OCI-LY3 (cell line): ENCODE results near the gene FOXK2.

Experiments used
- H2AFZ ChIP-seq: fragments of 200-600, 300-600 bp; shearing (Covaris generic); 2 replicates; pipeline ENCODE4 v1.6.0; 2014; ENCODE audit warnings: antibody characterized with exemption, low read depth, low read length
- H3K27ac ChIP-seq: fragments of 200-600, 300-600 bp; sonication (generic); 2 replicates; pipeline ENCODE4 v1.5.1; 2014; ENCODE audit warnings: mild to moderate bottlenecking, low read length, moderate library complexity, mixed read lengths
- H3K27me3 ChIP-seq: fragments of 200-600, 300-600 bp; sonication (generic); 2 replicates; pipeline ENCODE4 v1.6.1; 2014; ENCODE audit warnings: low read depth, low read length, mixed read lengths
- H3K36me3 ChIP-seq: fragments of 200-600, 300-600 bp; sonication (generic); replicated peaks from 2 replicates; pipeline ENCODE3; 2014; ENCODE audit warnings: low read depth, low read length, mixed read lengths
- H3K4me1 ChIP-seq: fragments of 300-600, 200-600 bp; sonication (generic); 2 replicates; pipeline ENCODE4 v1.6.1; 2014; ENCODE audit warnings: low read length, mixed read lengths
- H3K4me2 ChIP-seq: fragments of 200-600, 300-600 bp; sonication (generic); 2 replicates; pipeline ENCODE4 v1.6.1; 2014; ENCODE audit warnings: low read length, mixed read lengths
- H3K4me3 ChIP-seq: fragments of 300-600, 200-600 bp; sonication (generic); 2 replicates; pipeline ENCODE4 v1.5.1; 2014; ENCODE audit warnings: antibody characterized with exemption, mild to moderate bottlenecking, low read length, moderate library complexity
- H3K79me2 ChIP-seq: fragments of 300-600, 200-600 bp; shearing (Covaris generic); 2 replicates; pipeline ENCODE4 v1.6.1; 2014; ENCODE audit warnings: mild to moderate bottlenecking, low read length, mixed read lengths
- H3K9ac ChIP-seq: fragments of 300-600, 200-600 bp; shearing (Covaris generic); 2 replicates; pipeline ENCODE4 v1.6.0; 2014; ENCODE audit warnings: mild to moderate bottlenecking, low read length, moderate library complexity
- H3K9me3 ChIP-seq: fragments of 200-600, 300-600 bp; shearing (Covaris generic); 2 replicates; pipeline ENCODE4 v1.6.1; 2014; ENCODE audit warnings: low read length, mixed read lengths; ENCODE audit not compliant: insufficient read depth
- H4K20me1 ChIP-seq: fragments of 200-600, 300-600 bp; sonication (generic); 2 replicates; pipeline ENCODE4 v1.6.1; 2016; ENCODE audit warnings: low read length, mixed read lengths; ENCODE audit not compliant: insufficient read depth
- EZH2phosphoT487 ChIP-seq: fragments of 200-600 bp; shearing (Covaris generic); IDR thresholded peaks from 2 replicates; pipeline ENCODE4 v1.6.1; 2018; ENCODE audit warnings: antibody characterized with exemption, mixed run types, low read depth
- TF ChIP-seq, protein P1 (sequence below): fragments of 200-600, 300-600 bp; sonication (generic); IDR thresholded peaks from 2 replicates; pipeline ENCODE4 v1.5.1; 2014; ENCODE audit warnings: antibody characterized with exemption, low read length, low read depth

The FOXK2 gene

DNA sequence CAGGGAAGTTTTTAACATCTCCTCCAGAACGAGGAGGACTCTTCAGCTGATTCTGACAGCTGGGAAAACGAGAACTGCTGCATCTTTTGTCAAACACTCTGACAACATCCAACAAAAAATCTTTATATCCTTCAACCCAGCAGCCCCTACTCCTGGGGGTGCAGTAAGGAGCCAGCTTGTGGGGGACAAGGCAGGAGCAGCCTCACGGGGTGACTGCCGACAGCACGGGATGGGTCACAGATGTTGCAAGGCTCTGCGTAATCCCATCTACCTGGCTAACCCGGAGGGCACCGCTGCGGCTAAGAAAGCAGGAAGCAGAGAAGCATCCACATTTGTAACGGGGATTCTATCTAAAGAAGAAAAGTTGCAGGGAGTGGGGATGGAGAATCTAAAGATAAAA, 100.1 kb downstream of the FOXK2 start:
- no peaks in the 10 kb centered on the region for H4K20me1 ChIP-seq
- no peak overlapping the region for H3K9ac ChIP-seq
- H3K36me3 ChIP-seq, result peaks cover 36% of the 10 kb centered on the region
- TF ChIP-seq EZH2phosphoT487, result no peak
- TF ChIP-seq, protein P1, sequence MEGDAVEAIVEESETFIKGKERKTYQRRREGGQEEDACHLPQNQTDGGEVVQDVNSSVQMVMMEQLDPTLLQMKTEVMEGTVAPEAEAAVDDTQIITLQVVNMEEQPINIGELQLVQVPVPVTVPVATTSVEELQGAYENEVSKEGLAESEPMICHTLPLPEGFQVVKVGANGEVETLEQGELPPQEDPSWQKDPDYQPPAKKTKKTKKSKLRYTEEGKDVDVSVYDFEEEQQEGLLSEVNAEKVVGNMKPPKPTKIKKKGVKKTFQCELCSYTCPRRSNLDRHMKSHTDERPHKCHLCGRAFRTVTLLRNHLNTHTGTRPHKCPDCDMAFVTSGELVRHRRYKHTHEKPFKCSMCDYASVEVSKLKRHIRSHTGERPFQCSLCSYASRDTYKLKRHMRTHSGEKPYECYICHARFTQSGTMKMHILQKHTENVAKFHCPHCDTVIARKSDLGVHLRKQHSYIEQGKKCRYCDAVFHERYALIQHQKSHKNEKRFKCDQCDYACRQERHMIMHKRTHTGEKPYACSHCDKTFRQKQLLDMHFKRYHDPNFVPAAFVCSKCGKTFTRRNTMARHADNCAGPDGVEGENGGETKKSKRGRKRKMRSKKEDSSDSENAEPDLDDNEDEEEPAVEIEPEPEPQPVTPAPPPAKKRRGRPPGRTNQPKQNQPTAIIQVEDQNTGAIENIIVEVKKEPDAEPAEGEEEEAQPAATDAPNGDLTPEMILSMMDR, result no peak
- no peaks in the 10 kb centered on the region for H3K27me3 ChIP-seq
- no peak overlapping the region for H2AFZ ChIP-seq
- no peaks in the 10 kb centered on the region for H3K79me2 ChIP-seq
- H3K9me3 ChIP-seq, result no peaks in the 10 kb centered on the region
- no peak overlapping the region for H3K27ac ChIP-seq
- H3K4me2 ChIP-seq, result no peak overlapping the region
- H3K4me1 ChIP-seq, result no peaks in the 10 kb centered on the region
- no peak overlapping the region for H3K4me3 ChIP-seq

DNA sequence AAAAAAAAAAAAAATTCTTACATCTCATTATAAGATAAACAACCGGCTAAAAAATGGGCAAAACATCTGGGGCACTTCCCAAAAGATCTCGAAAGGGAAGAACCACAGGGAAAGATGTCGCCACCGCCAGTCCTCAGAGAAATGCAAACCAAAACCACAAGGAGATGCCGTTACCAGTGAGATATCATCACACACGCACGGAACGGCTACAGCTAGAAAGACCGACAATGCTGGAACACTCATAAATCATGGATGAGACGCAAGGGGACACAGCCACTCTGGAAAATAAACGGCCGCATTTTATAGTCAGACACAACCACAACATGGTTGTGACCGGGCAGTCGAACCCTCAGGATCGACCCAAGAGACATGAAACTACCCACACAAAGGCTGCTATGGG, 104.2 kb downstream of the FOXK2 start:
- Histone ChIP-seq H3K27me3 (no peaks in the 10 kb centered on the region), H3K9ac (no peak overlapping the region), H2AFZ (no peak overlapping the region), H3K4me1 (peaks cover 7% of the 10 kb centered on the region; the same call in 1 of the 2 replicates), H3K4me3 (no peak overlapping the region), H3K9me3 (no peaks in the 10 kb centered on the region), H4K20me1 (peaks cover 6% of the 10 kb centered on the region; the same call in 1 of the 2 replicates), H3K4me2 (no peak overlapping the region), H3K79me2 (no peaks in the 10 kb centered on the region; the same call in 1 of the 2 replicates), H3K36me3 (peaks cover 49% of the 10 kb centered on the region), H3K27ac (no peak overlapping the region)
- TF ChIP-seq EZH2phosphoT487, result no peak
- TF ChIP-seq, protein P1, result no peak

DNA sequence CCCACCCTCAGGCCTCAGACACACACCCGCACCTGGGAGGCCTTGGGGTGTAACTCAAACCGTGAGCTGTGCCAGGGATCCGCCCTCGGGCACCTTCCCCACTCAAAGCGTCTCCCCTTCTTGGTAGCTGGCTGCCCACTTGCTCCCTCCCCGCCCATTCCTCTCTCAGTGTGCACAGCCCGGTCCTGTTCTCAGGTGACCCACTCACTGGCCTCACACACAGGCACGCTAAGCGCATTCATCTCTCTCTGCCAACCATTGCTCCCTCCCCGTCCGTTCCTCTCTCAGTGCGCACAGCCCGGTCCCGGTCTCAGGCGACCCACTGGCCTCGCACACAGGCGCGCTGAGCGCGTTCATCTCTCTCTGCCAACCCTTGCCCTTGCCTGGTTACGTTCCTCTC, 107.9 kb downstream of the FOXK2 start:
- no peak overlapping the region for H3K4me2 ChIP-seq
- peaks cover 39% of the 10 kb centered on the region for H3K36me3 ChIP-seq
- no peak overlapping the region for H3K4me3 ChIP-seq
- TF ChIP-seq EZH2phosphoT487, result no peak
- H3K9me3 ChIP-seq, result no peaks in the 10 kb centered on the region
- H3K27ac ChIP-seq, result no peak overlapping the region
- H3K9ac ChIP-seq, result no peak overlapping the region
- peaks cover 15% of the 10 kb centered on the region for H3K79me2 ChIP-seq
- peaks cover 6% of the 10 kb centered on the region; the same call in 1 of the 2 replicates for H4K20me1 ChIP-seq
- no peak overlapping the region for H2AFZ ChIP-seq
- peaks cover 7% of the 10 kb centered on the region; the same call in 1 of the 2 replicates for H3K4me1 ChIP-seq
- no peaks in the 10 kb centered on the region for H3K27me3 ChIP-seq

DNA sequence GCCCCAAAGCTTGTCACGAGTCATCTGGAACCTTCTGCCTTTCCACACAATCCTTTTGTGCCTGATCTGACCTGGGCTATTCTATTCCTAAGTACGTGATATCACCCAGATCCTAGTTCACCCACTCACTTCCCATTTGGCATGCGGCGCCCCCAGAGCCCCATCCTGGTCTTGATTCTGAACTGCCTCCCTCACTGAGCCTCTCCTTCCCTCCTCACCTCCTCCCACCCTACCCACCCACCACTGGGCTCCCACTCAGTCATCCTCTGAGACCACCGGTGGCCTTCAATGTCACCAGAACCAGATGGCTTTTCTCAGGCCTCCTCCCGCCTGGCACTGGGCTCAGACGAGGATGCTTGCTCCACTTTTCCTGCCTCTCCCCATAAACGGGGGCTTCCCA, 110.2 kb downstream of the FOXK2 start:
- no peak overlapping the region for H3K27ac ChIP-seq
- H3K9ac ChIP-seq, result no peak overlapping the region
- peaks cover 33% of the 10 kb centered on the region for H3K79me2 ChIP-seq
- peaks cover 9% of the 10 kb centered on the region; the same call in 1 of the 2 replicates for H4K20me1 ChIP-seq
- H2AFZ ChIP-seq, result no peak overlapping the region
- H3K36me3 ChIP-seq, result peaks cover 42% of the 10 kb centered on the region
- H3K4me3 ChIP-seq, result no peak overlapping the region
- TF ChIP-seq, protein P1, result no peak
- no peak for TF ChIP-seq EZH2phosphoT487
- H3K9me3 ChIP-seq, result no peaks in the 10 kb centered on the region
- H3K27me3 ChIP-seq, result no peaks in the 10 kb centered on the region
- peaks cover 7% of the 10 kb centered on the region; the same call in 1 of the 2 replicates for H3K4me1 ChIP-seq
- no peak overlapping the region for H3K4me2 ChIP-seq

DNA sequence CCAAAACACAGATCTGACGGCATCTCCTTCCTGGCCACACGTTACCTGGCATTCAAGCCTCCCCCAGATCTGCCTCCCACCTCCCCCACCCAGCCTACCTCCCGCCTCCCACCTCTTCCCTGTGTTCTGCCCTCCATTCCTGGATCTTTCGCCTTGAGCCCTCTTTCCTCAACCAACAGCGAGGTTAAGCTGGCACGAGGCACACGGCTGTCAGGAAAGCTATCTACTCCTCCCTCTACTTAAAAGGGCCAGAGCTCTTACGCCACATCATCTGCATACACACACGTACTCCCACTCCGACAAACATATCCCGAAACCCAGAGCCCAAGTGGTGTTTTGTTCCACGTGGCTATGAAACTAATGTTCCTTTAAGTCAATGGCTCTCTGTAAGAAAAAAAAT, 110.7 kb downstream of the FOXK2 start:
- TF ChIP-seq EZH2phosphoT487, result no peak
- TF ChIP-seq, protein P1, result no peak
- H3K4me2 ChIP-seq, result no peak overlapping the region
- H3K9me3 ChIP-seq, result no peaks in the 10 kb centered on the region
- H2AFZ ChIP-seq, result no peak overlapping the region
- H3K36me3 ChIP-seq, result peaks cover 37% of the 10 kb centered on the region
- peaks cover 7% of the 10 kb centered on the region; the same call in 1 of the 2 replicates for H3K4me1 ChIP-seq
- H3K79me2 ChIP-seq, result peaks cover 35% of the 10 kb centered on the region
- H4K20me1 ChIP-seq, result peaks cover 8% of the 10 kb centered on the region; the same call in 1 of the 2 replicates
- H3K27ac ChIP-seq, result no peak overlapping the region
- H3K27me3 ChIP-seq, result no peaks in the 10 kb centered on the region
- no peak overlapping the region for H3K4me3 ChIP-seq
- no peak overlapping the region for H3K9ac ChIP-seq
